Measurements from ENCODE around the gene SURF1. TPM values are rescaled to one million over a fixed set of nuclear protein-coding genes. Genes with fewer than 3 reads are reported as not detected.

The SURF1 gene
- total RNA-seq, 1 experiment from 2014 or later = 57.7 TPM

- POLR2A ChIA-PET (ENCODE audit: unreplicated experiment) = no interaction called here
- intact Hi-C loops (cut with micrococcal nuclease; ENCODE audit: unreplicated experiment) = loop anchor here (5.0 kb wide), 1 partner anchor 64 kb away; the partner anchor contains the start of gene SURF6
- Histone ChIP-seq H2AFZ (no peak overlapping the region), H3K4me3 (no peak overlapping the region), H3K4me2 (no peak overlapping the region), H3K27me3 (ENCODE audit: insufficient read depth, low read depth) (0 out of 2 replicates have a peak, but pooled peaks cover 15% of the 10 kb centered on the region), H3K27ac (no peak overlapping the region), H3K36me3 (ENCODE audit: low read depth) (peaks cover 4% of the 10 kb centered on the region; the same call in 1 of the 2 replicates), H3K9me2 (ENCODE audit: insufficient read depth) (no peaks in the 10 kb centered on the region), H3K4me1 (replicated peaks; ENCODE audit: insufficient read depth) (no peaks in the 10 kb centered on the region), H3F3A (ENCODE audit: insufficient read depth, low read depth) (no peaks in the 10 kb centered on the region; the same call in 1 of the 2 replicates), H3K9me3 (ENCODE audit: insufficient read depth, low read depth) (no peaks in the 10 kb centered on the region), H3K79me2 (ENCODE audit: low read depth) (no peaks in the 10 kb centered on the region), H4K20me1 (ENCODE audit: insufficient read depth) (peaks cover 17% of the 10 kb centered on the region)
- CTCF ChIA-PET = interaction anchor here (0.7 kb wide), 1 partner anchor 77 kb away, joined by 6 read pairs; no protein-coding TSS in a partner anchor
- no TSS peak for BruUV-seq (replicated peaks)
- DNase-seq = no peak
- TF ChIP-seq CTCF (conservative IDR thresholded peaks at IDR 0.05) = no peak
- TF ChIP-seq EZH2 (IDR thresholded peaks at IDR 0.05; ENCODE audit: low read depth) = no peak
Measured at GRCh38 chr9:133401588-133401987, 45.3 kb upstream of the SURF1 start.

- H3K27ac ChIP-seq = no peak overlapping the region
- no peaks in the 10 kb centered on the region for H3K9me3 ChIP-seq (ENCODE audit: insufficient read depth, low read depth)
- H3K27me3 ChIP-seq (ENCODE audit: insufficient read depth, low read depth) = peaks cover 24% of the 10 kb centered on the region
- no peak for DNase-seq
- no peak for TF ChIP-seq CTCF (conservative IDR thresholded peaks at IDR 0.05)
- H4K20me1 ChIP-seq (ENCODE audit: insufficient read depth) = peaks cover 9% of the 10 kb centered on the region; the same call in 1 of the 2 replicates
- H3K79me2 ChIP-seq (ENCODE audit: low read depth) = no peaks in the 10 kb centered on the region
- H3K9me2 ChIP-seq (ENCODE audit: insufficient read depth) = no peaks in the 10 kb centered on the region
- intact Hi-C loops (cut with micrococcal nuclease; ENCODE audit: unreplicated experiment) = loop anchor here (5.0 kb wide), 1 partner anchor 63 kb away; the partner anchor contains the start of gene SURF6
- no peak overlapping the region for H3K4me2 ChIP-seq
- no peak overlapping the region for H3K4me3 ChIP-seq
- H3F3A ChIP-seq (ENCODE audit: insufficient read depth, low read depth) = no peaks in the 10 kb centered on the region
- H3K4me1 ChIP-seq (replicated peaks; ENCODE audit: insufficient read depth) = no peaks in the 10 kb centered on the region
- ChIA-PET POLR2A (ENCODE audit: unreplicated experiment) (interaction anchor here (0.6 kb wide), 3 partner anchors 43 to 449 kb away, joined by 3 to 7 read pairs (median 3); no protein-coding TSS in a partner anchor), CTCF (no interaction called here)
- BruUV-seq (replicated peaks) = no TSS peak
- H3K36me3 ChIP-seq (ENCODE audit: low read depth) = no peaks in the 10 kb centered on the region
- no peak overlapping the region for H2AFZ ChIP-seq
Measured at GRCh38 chr9:133400292-133400691, 44.0 kb upstream of the SURF1 start.

GRCh38 chr9:133397895-133398294, 41.6 kb upstream of the SURF1 start:
- no peak overlapping the region for H2AFZ ChIP-seq
- H3K27me3 ChIP-seq (ENCODE audit: insufficient read depth, low read depth) = peaks cover 41% of the 10 kb centered on the region
- H4K20me1 ChIP-seq (ENCODE audit: insufficient read depth) = 0 out of 2 replicates have a peak, but pooled peaks cover under 1% of the 10 kb centered on the region
- no peak overlapping the region for H3K4me3 ChIP-seq
- DNase-seq = no peak
- H3F3A ChIP-seq (ENCODE audit: insufficient read depth, low read depth) = no peaks in the 10 kb centered on the region
- no peaks in the 10 kb centered on the region for H3K79me2 ChIP-seq (ENCODE audit: low read depth)
- TF ChIP-seq EZH2 (IDR thresholded peaks at IDR 0.05; ENCODE audit: low read depth) = no peak
- TF ChIP-seq CTCF (conservative IDR thresholded peaks at IDR 0.05) = no peak
- no peaks in the 10 kb centered on the region for H3K36me3 ChIP-seq (ENCODE audit: low read depth)
- ChIA-PET CTCF (no interaction called here), POLR2A (ENCODE audit: unreplicated experiment) (no interaction called here)
- no peak overlapping the region for H3K4me2 ChIP-seq
- no TSS peak for BruUV-seq (replicated peaks)
- no peaks in the 10 kb centered on the region for H3K4me1 ChIP-seq (replicated peaks; ENCODE audit: insufficient read depth)
- intact Hi-C loops (cut with micrococcal nuclease; ENCODE audit: unreplicated experiment) = no loop called here
- no peaks in the 10 kb centered on the region for H3K9me3 ChIP-seq (ENCODE audit: insufficient read depth, low read depth)
- no peak overlapping the region for H3K27ac ChIP-seq
- no peaks in the 10 kb centered on the region for H3K9me2 ChIP-seq (ENCODE audit: insufficient read depth)

Data from PC-9 (cell line).